A673 (cell line): ENCODE results near the gene C21orf91.

Experiments used
- EZH2 ChIP-seq: fragments of 200-600 bp; sonication (generic); IDR thresholded peaks from 2 replicates; pipeline ENCODE4 v1.6.1; 2017; ENCODE audit warnings: borderline replicate concordance, low read depth, mild to moderate bottlenecking, mixed read lengths, antibody characterized with exemption, low read length; ENCODE audit not compliant: poor library complexity, severe bottlenecking
- TF ChIP-seq, protein P1 (sequence below): fragments of 300-800, 200-600 bp; sonication (generic); conservative IDR thresholded peaks from 2 replicates; pipeline ENCODE4 v1.5.1; 2017; ENCODE audit warnings: low read depth, mild to moderate bottlenecking, antibody characterized with exemption, low read length, moderate library complexity, mixed read lengths

DNA sequence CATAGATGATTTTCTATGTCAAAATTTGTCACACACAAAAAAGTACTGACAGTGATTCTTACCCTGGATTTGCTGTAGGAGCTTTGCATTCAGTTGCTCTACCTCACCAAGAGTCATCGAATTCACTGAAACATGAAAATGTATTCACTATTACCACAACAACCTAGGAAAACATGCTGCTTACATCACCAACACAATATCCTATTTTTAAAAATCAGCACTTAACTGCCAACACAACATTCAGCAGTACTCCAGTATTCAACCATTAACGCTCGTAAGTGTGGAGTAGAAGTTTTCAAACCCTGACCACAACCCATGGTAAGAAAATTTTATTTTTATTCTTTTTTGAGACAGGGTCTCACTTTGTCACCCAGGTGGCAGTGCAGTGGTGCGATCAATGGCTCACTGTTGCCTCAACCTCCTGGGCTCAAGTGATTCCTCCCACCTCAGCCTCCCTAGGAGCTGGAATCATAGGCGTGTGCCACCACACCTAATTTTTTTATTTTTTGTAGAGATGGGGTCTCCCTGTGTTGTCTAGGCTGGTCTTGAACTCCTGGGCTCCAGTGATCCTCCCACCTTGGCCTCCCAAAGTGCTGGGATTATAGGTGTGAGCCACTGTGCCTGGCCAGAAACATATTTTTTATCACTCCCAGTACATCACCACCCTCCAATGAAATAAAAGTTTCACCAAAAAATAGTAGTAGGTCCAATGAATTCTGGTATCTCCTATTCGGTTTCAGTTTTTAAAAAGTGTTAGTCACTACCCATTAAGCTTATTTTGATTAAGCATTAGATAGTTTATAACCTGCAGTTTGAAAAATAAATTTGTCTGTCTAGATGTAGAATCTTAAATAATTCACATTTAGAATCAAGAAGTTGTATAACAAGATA, 23.8 kb downstream of the C21orf91 start:
- TF ChIP-seq, protein P1, sequence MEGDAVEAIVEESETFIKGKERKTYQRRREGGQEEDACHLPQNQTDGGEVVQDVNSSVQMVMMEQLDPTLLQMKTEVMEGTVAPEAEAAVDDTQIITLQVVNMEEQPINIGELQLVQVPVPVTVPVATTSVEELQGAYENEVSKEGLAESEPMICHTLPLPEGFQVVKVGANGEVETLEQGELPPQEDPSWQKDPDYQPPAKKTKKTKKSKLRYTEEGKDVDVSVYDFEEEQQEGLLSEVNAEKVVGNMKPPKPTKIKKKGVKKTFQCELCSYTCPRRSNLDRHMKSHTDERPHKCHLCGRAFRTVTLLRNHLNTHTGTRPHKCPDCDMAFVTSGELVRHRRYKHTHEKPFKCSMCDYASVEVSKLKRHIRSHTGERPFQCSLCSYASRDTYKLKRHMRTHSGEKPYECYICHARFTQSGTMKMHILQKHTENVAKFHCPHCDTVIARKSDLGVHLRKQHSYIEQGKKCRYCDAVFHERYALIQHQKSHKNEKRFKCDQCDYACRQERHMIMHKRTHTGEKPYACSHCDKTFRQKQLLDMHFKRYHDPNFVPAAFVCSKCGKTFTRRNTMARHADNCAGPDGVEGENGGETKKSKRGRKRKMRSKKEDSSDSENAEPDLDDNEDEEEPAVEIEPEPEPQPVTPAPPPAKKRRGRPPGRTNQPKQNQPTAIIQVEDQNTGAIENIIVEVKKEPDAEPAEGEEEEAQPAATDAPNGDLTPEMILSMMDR = no peak
- no peak for TF ChIP-seq EZH2
